Right forelimb (tissue), 1 donor: ENCODE data around the gene MBTPS1.

Source experiments
- DNase-seq: peaks from one replicate; pipeline ENCODE4 v3.0.0-alpha.2; 2018

The MBTPS1 gene

GRCh38 chr16:84096447-84097005 is 20.2 kb downstream of the MBTPS1 start:
- no peak for DNase-seq

GRCh38 chr16:84095466-84095865 is 21.3 kb downstream of the MBTPS1 start:
- DNase-seq: no peak

- no peak for DNase-seq
Observed at GRCh38 chr16:84093879-84094270, 22.9 kb downstream of the MBTPS1 start.

GRCh38 chr16:84093120-84093878 is 23.4 kb downstream of the MBTPS1 start:
- DNase-seq: no peak

- no peak for DNase-seq
Observed at GRCh38 chr16:84091460-84091859, 25.3 kb downstream of the MBTPS1 start.

- no peak for DNase-seq
Observed at GRCh38 chr16:84090211-84090610, 26.5 kb downstream of the MBTPS1 start.

- no peak for DNase-seq
Observed at GRCh38 chr16:84088695-84089395, 27.9 kb downstream of the MBTPS1 start.

GRCh38 chr16:84087466-84088151 is 29.1 kb downstream of the MBTPS1 start:
- no peak for DNase-seq

- DNase-seq: no peak
Observed at GRCh38 chr16:84087001-84087400, 29.7 kb downstream of the MBTPS1 start.

GRCh38 chr16:84086341-84086740 is 30.4 kb downstream of the MBTPS1 start:
- no peak for DNase-seq

GRCh38 chr16:84085773-84086172 is 31.0 kb downstream of the MBTPS1 start:
- DNase-seq: no peak

- no peak for DNase-seq
Observed at GRCh38 chr16:84085271-84085667, 31.5 kb downstream of the MBTPS1 start.

- DNase-seq: peak; percentile 50
Observed at GRCh38 chr16:84084570-84085270, 32.0 kb downstream of the MBTPS1 start.

- no peak for DNase-seq
Observed at GRCh38 chr16:84082835-84083569, 33.7 kb downstream of the MBTPS1 start.

- no peak for DNase-seq
Observed at GRCh38 chr16:84082110-84082509, 34.6 kb downstream of the MBTPS1 start.

GRCh38 chr16:84081446-84081989 is 35.2 kb downstream of the MBTPS1 start:
- DNase-seq: no peak

GRCh38 chr16:84080813-84081212 is 35.9 kb downstream of the MBTPS1 start:
- no peak for DNase-seq

- DNase-seq: no peak
Observed at GRCh38 chr16:84080378-84080777, 36.4 kb downstream of the MBTPS1 start.

GRCh38 chr16:84079664-84080063 is 37.1 kb downstream of the MBTPS1 start:
- DNase-seq: no peak

GRCh38 chr16:84075376-84075775 is 41.4 kb downstream of the MBTPS1 start:
- no peak for DNase-seq

- no peak for DNase-seq
Observed at GRCh38 chr16:84074721-84075120, 42.0 kb downstream of the MBTPS1 start.

- DNase-seq: no peak
Observed at GRCh38 chr16:84072014-84072413, 44.7 kb downstream of the MBTPS1 start.
